ENCODE measurements around the gene LYPD6.

The LYPD6 gene

GRCh38 chr2:149442346-149442745 lies 112.0 kb downstream of the LYPD6 start:
- TF ChIP-seq EZH2 (IDR thresholded peaks at IDR 0.05; ENCODE audit: borderline replicate concordance, low read depth, low read length, severe bottlenecking) (no peak), CTCF (IDR thresholded peaks at IDR 0.05; ENCODE audit: borderline replicate concordance, extremely low read depth, low read length, poor library complexity, severe bottlenecking) (no peak)
- no peak for ATAC-seq (ENCODE audit: insufficient read depth, low read depth)
- H3K27me3 ChIP-seq (ENCODE audit: insufficient read depth, low read length, poor library complexity), result no peaks in the 10 kb centered on the region
- no peak overlapping the region for H3K4me2 ChIP-seq (ENCODE audit: insufficient read depth, low read length)
- H3K9ac ChIP-seq (ENCODE audit: low read depth, low read length), result no peak overlapping the region
- no peak overlapping the region for H3K4me3 ChIP-seq (ENCODE audit: low read depth in 1 of 2, low read length in 2 of 2)
- H3K36me3 ChIP-seq (ENCODE audit: insufficient read depth, low read length), result no peaks in the 10 kb centered on the region
- H2AFZ ChIP-seq (ENCODE audit: low read depth, low read length), result no peak overlapping the region
- DNase-seq, result no peak
- H4K20me1 ChIP-seq (ENCODE audit: insufficient read depth, low read length), result no peaks in the 10 kb centered on the region
- H3K79me2 ChIP-seq (ENCODE audit: insufficient read depth, low read length), result no peaks in the 10 kb centered on the region
- H3K27ac ChIP-seq (ENCODE audit: low read length), result no peak overlapping the region
- no peaks in the 10 kb centered on the region for H3K9me3 ChIP-seq (ENCODE audit: insufficient read depth, low read length, severe bottlenecking)
- H3K4me1 ChIP-seq (ENCODE audit: insufficient read depth, low read length), result no peaks in the 10 kb centered on the region

GRCh38 chr2:149443150-149443549 lies 112.8 kb downstream of the LYPD6 start:
- H4K20me1 ChIP-seq (ENCODE audit: insufficient read depth, low read length), result no peaks in the 10 kb centered on the region
- H3K4me3 ChIP-seq (ENCODE audit: low read depth in 1 of 2, low read length in 2 of 2), result no peak overlapping the region
- ATAC-seq (ENCODE audit: insufficient read depth, low read depth) (no peak), DNase-seq (no peak)
- no peaks in the 10 kb centered on the region for H3K9me3 ChIP-seq (ENCODE audit: insufficient read depth, low read length, severe bottlenecking)
- H3K9ac ChIP-seq (ENCODE audit: low read depth, low read length), result no peak overlapping the region
- H3K4me1 ChIP-seq (ENCODE audit: insufficient read depth, low read length), result no peaks in the 10 kb centered on the region
- no peak overlapping the region for H3K4me2 ChIP-seq (ENCODE audit: insufficient read depth, low read length)
- H3K27me3 ChIP-seq (ENCODE audit: insufficient read depth, low read length, poor library complexity), result no peaks in the 10 kb centered on the region
- H3K27ac ChIP-seq (ENCODE audit: low read length), result no peak overlapping the region
- H2AFZ ChIP-seq (ENCODE audit: low read depth, low read length), result no peak overlapping the region
- TF ChIP-seq CTCF (IDR thresholded peaks at IDR 0.05; ENCODE audit: borderline replicate concordance, extremely low read depth, low read length, poor library complexity, severe bottlenecking) (no peak), EZH2 (IDR thresholded peaks at IDR 0.05; ENCODE audit: borderline replicate concordance, low read depth, low read length, severe bottlenecking) (no peak)
- no peaks in the 10 kb centered on the region for H3K79me2 ChIP-seq (ENCODE audit: insufficient read depth, low read length)
- H3K36me3 ChIP-seq (ENCODE audit: insufficient read depth, low read length), result no peaks in the 10 kb centered on the region

GRCh38 chr2:149446748-149447147 lies 116.4 kb downstream of the LYPD6 start:
- Histone ChIP-seq H3K9me3 (ENCODE audit: insufficient read depth, low read length, severe bottlenecking) (no peaks in the 10 kb centered on the region), H3K79me2 (ENCODE audit: insufficient read depth, low read length) (no peaks in the 10 kb centered on the region), H2AFZ (ENCODE audit: low read depth, low read length) (no peak overlapping the region), H4K20me1 (ENCODE audit: insufficient read depth, low read length) (no peaks in the 10 kb centered on the region), H3K4me3 (ENCODE audit: low read depth in 1 of 2, low read length in 2 of 2) (no peak overlapping the region), H3K27ac (ENCODE audit: low read length) (no peak overlapping the region), H3K4me2 (ENCODE audit: insufficient read depth, low read length) (no peak overlapping the region), H3K4me1 (ENCODE audit: insufficient read depth, low read length) (no peaks in the 10 kb centered on the region), H3K27me3 (ENCODE audit: insufficient read depth, low read length, poor library complexity) (no peaks in the 10 kb centered on the region), H3K36me3 (ENCODE audit: insufficient read depth, low read length) (no peaks in the 10 kb centered on the region), H3K9ac (ENCODE audit: low read depth, low read length) (no peak overlapping the region)
- ATAC-seq (ENCODE audit: insufficient read depth, low read depth) (no peak), DNase-seq (no peak)
- TF ChIP-seq CTCF (IDR thresholded peaks at IDR 0.05; ENCODE audit: borderline replicate concordance, extremely low read depth, low read length, poor library complexity, severe bottlenecking) (no peak), EZH2 (IDR thresholded peaks at IDR 0.05; ENCODE audit: borderline replicate concordance, low read depth, low read length, severe bottlenecking) (no peak)

- Histone ChIP-seq H3K4me2 (ENCODE audit: insufficient read depth, low read length) (no peak overlapping the region), H3K27me3 (ENCODE audit: insufficient read depth, low read length, poor library complexity) (no peaks in the 10 kb centered on the region), H3K4me1 (ENCODE audit: insufficient read depth, low read length) (no peaks in the 10 kb centered on the region), H2AFZ (ENCODE audit: low read depth, low read length) (no peak overlapping the region), H3K4me3 (ENCODE audit: low read depth in 1 of 2, low read length in 2 of 2) (no peak overlapping the region), H3K79me2 (ENCODE audit: insufficient read depth, low read length) (no peaks in the 10 kb centered on the region), H3K36me3 (ENCODE audit: insufficient read depth, low read length) (no peaks in the 10 kb centered on the region), H3K27ac (ENCODE audit: low read length) (no peak overlapping the region), H3K9ac (ENCODE audit: low read depth, low read length) (no peak overlapping the region), H4K20me1 (ENCODE audit: insufficient read depth, low read length) (no peaks in the 10 kb centered on the region), H3K9me3 (ENCODE audit: insufficient read depth, low read length, severe bottlenecking) (no peaks in the 10 kb centered on the region)
- DNase-seq (no peak), ATAC-seq (ENCODE audit: insufficient read depth, low read depth) (no peak)
- no peak for TF ChIP-seq EZH2 (IDR thresholded peaks at IDR 0.05; ENCODE audit: borderline replicate concordance, low read depth, low read length, severe bottlenecking)
- TF ChIP-seq CTCF (IDR thresholded peaks at IDR 0.05; ENCODE audit: borderline replicate concordance, extremely low read depth, low read length, poor library complexity, severe bottlenecking), result no peak
These were observed 117.9 kb downstream of the LYPD6 start for GRCh38 chr2:149448315-149448714.
